HEK293 (cell line): ENCODE data around the gene UBB.
A peak's percentile ranks its signal among the peaks of the same experiment; 100 is the strongest.

ENCODE experiments used
- CTCF ChIA-PET: fragments of 350-600 bp; formaldehyde crosslinking; extraction: SDS; loops from one replicate; lab custom pipeline; 2021; ENCODE audit warnings: antibody characterized with exemption; lab: Yijun Ruan, JAX
- POLR2A ChIA-PET: fragments of 300-600 bp; formaldehyde crosslinking; extraction: SDS; loops from one replicate; lab custom pipeline; 2020; ENCODE audit warnings: antibody characterized with exemption, inconsistent platforms; lab: Yijun Ruan, JAX
- H3K27ac ChIP-seq: fragments of 200-500 bp; sonication (Bioruptor generic); 2 replicates; pipeline ENCODE4 v1.5.1; 2014; ENCODE audit warnings: low read depth, low read length, control low read depth, inconsistent platforms; ENCODE audit errors: extremely low read depth
- H3K36me3 ChIP-seq, 2 experiments: fragments of 200-500 bp in 1 of 2; sonication (Bioruptor generic) in 1 of 2; 1 replicate in 1 of 2; 2 replicates in 1 of 2; pipeline ENCODE4 v1.5.1; 2014 to 2017; ENCODE audit warnings: inconsistent platforms in 2 of 2, low read length in 2 of 2; ENCODE audit not compliant: control insufficient read depth in 2 of 2, insufficient read depth in 1 of 2
- H3K4me1 ChIP-seq: fragments of 200-500 bp; sonication (Bioruptor generic); 2 replicates; pipeline ENCODE4 v1.5.1; 2014; ENCODE audit warnings: mild to moderate bottlenecking, low read length, inconsistent platforms; ENCODE audit not compliant: control insufficient read depth, insufficient read depth
- H3K4me3 ChIP-seq: 2 replicates; pipeline ENCODE4 v1.5.1; 2011; ENCODE audit warnings: low read depth, mild to moderate bottlenecking, control low read depth, low read length, moderate library complexity
- H3K9me3 ChIP-seq: fragments of 200-500 bp; sonication (Bioruptor generic); 2 replicates; pipeline ENCODE4 v1.5.1; 2014; ENCODE audit warnings: low read depth, low read length, inconsistent platforms; ENCODE audit not compliant: control insufficient read depth, insufficient read depth
- KLF17 ChIP-seq: fragments of 450-650 bp; formaldehyde crosslinking; IDR thresholded peaks from 2 replicates; pipeline ENCODE4 v1.5.1; 2016; ENCODE audit warnings: missing biosample characterization, missing genetic modification characterization
- PRDM6 ChIP-seq: fragments of 450-650 bp; formaldehyde crosslinking; IDR thresholded peaks from 2 replicates; pipeline ENCODE4 v1.5.1; 2017; ENCODE audit warnings: missing biosample characterization, missing genetic modification characterization
- REST ChIP-seq: fragments of 450-650 bp; formaldehyde crosslinking; IDR thresholded peaks from 2 replicates; pipeline ENCODE4 v1.5.1; 2016; ENCODE audit warnings: missing biosample characterization, missing genetic modification characterization
- SCRT1 ChIP-seq: fragments of 450-650 bp; formaldehyde crosslinking; IDR thresholded peaks from 2 replicates; pipeline ENCODE4 v1.5.1; 2016; ENCODE audit warnings: missing biosample characterization, missing genetic modification characterization, borderline replicate concordance
- ZBTB44 ChIP-seq: fragments of 450-650 bp; IDR thresholded peaks from 2 replicates; pipeline ENCODE4 v1.5.1; 2018; ENCODE audit warnings: missing biosample characterization, mild to moderate bottlenecking, missing genetic modification characterization
- ZEB2 ChIP-seq: fragments of 450-650 bp; formaldehyde crosslinking; IDR thresholded peaks from 2 replicates; pipeline ENCODE4 v1.5.1; 2016; ENCODE audit warnings: missing biosample characterization, missing genetic modification characterization
- ZNF140 ChIP-seq: fragments of 450-650 bp; formaldehyde crosslinking; IDR thresholded peaks from 2 replicates; pipeline ENCODE4 v1.5.1; 2016; ENCODE audit warnings: missing biosample characterization, missing genetic modification characterization
- ZNF18 ChIP-seq: fragments of 450-650 bp; formaldehyde crosslinking; IDR thresholded peaks from 2 replicates; pipeline ENCODE4 v1.5.1; 2016; ENCODE audit warnings: missing biosample characterization, missing genetic modification characterization
- ZNF202 ChIP-seq: fragments of 450-650 bp; formaldehyde crosslinking; IDR thresholded peaks from 2 replicates; pipeline ENCODE4 v1.5.1; 2016; ENCODE audit warnings: missing biosample characterization, missing genetic modification characterization, borderline replicate concordance
- ZNF280D ChIP-seq: fragments of 450-650 bp; formaldehyde crosslinking; IDR thresholded peaks from 2 replicates; pipeline ENCODE4 v1.5.1; 2016; ENCODE audit warnings: missing biosample characterization, missing genetic modification characterization
- ZNF510 ChIP-seq: fragments of 450-650 bp; formaldehyde crosslinking; IDR thresholded peaks from 2 replicates; pipeline ENCODE4 v1.5.1; 2018; ENCODE audit warnings: mild to moderate bottlenecking, missing genetic modification characterization, missing biosample characterization; ENCODE audit not compliant: insufficient replicate concordance
- ZNF561 ChIP-seq: fragments of 450-650 bp; IDR thresholded peaks from 2 replicates; pipeline ENCODE4 v1.5.1; 2018; ENCODE audit warnings: missing biosample characterization, missing genetic modification characterization, borderline replicate concordance
- ZNF664 ChIP-seq: fragments of 450-650 bp; formaldehyde crosslinking; IDR thresholded peaks from 2 replicates; pipeline ENCODE4 v1.5.1; 2016; ENCODE audit warnings: missing biosample characterization, missing genetic modification characterization
- ZSCAN18 ChIP-seq: fragments of 450-650 bp; formaldehyde crosslinking; IDR thresholded peaks from 2 replicates; pipeline ENCODE4 v1.5.1; 2016; ENCODE audit warnings: missing biosample characterization, missing genetic modification characterization

UBB gene

GRCh38 chr17:16419074-16419928, 38.4 kb downstream of the UBB start (continued):
- peak; percentile 67; the same call in 1 of the 2 replicates for TF ChIP-seq PRDM6 (tag by site-specific recombination)
- peak; percentile 49; the same call in 1 of the 2 replicates for TF ChIP-seq ZEB2
- no peak for TF ChIP-seq ZNF202 (tag by site-specific recombination)

- H3K4me3 ChIP-seq: no peak overlapping the region
- POLR2A ChIA-PET: interaction anchor here (0.8 to 4.2 kb wide), 5 partner anchors 8 to 116 kb away, joined by 3 to 25 read pairs (median 8); partner anchors contain the start of gene UBB
- CTCF ChIA-PET: interaction anchor here (1.3 to 2.7 kb wide), 2 partner anchors 19 to 56 kb away, joined by 8 to 11 read pairs; no protein-coding TSS in a partner anchor
- H3K4me1 ChIP-seq: peaks cover 11% of the 10 kb centered on the region; the same call in 1 of the 2 replicates
- no peak overlapping the region for H3K27ac ChIP-seq
- H3K36me3 ChIP-seq: no peaks in the 10 kb centered on the region
- no peak for TF ChIP-seq ZNF664 (tag by site-specific recombination)
- no peak for TF ChIP-seq ZNF280D (tag by site-specific recombination)
- no peak for TF ChIP-seq SCRT1 (tag by site-specific recombination)
- no peak for TF ChIP-seq REST (tag by site-specific recombination)
- no peak for TF ChIP-seq ZNF510 (tag by site-specific recombination)
- no peak for TF ChIP-seq ZSCAN18
- TF ChIP-seq ZNF140: no peak
- TF ChIP-seq ZBTB44 (tag by site-specific recombination): no peak
- TF ChIP-seq KLF17 (tag by site-specific recombination): no peak
- TF ChIP-seq ZNF18 (tag by site-specific recombination): no peak
- TF ChIP-seq ZNF561: no peak
- H3K9me3 ChIP-seq: no peaks in the 10 kb centered on the region
Observed at GRCh38 chr17:16419929-16420271, 39.0 kb downstream of the UBB start.
